HepG2 (cell line): ENCODE results near the gene KLHL33. TPM values are rescaled to one million over a fixed set of nuclear protein-coding genes. Genes with fewer than 3 reads are reported as not detected.
A peak's percentile ranks its signal among the peaks of the same experiment; 100 is the strongest.

ENCODE experiments used
- BATF2 ChIP-seq: sonication (generic); formaldehyde crosslinking; IDR thresholded peaks from 2 replicates; pipeline ENCODE4 v1.8.0; 2022; ENCODE audit warnings: mild to moderate bottlenecking, missing genetic modification reagents, moderate library complexity
- CAMTA2 ChIP-seq: sonication (generic); formaldehyde crosslinking; IDR thresholded peaks from 2 replicates; pipeline ENCODE4 v1.4.0; 2020; ENCODE audit warnings: mild to moderate bottlenecking, missing genetic modification reagents, borderline replicate concordance
- CHD2 ChIP-seq: IDR thresholded peaks from 2 replicates; pipeline ENCODE4 v1.6.1; 2011; ENCODE audit warnings: low read depth, low read length, improper control_type of control experiment
- FOXP1 ChIP-seq, 2 experiments: fragments of 450-650 bp in 1 of 2; IDR thresholded peaks; 2 replicates each; pipeline ENCODE4 v1.6.1; 2017 to 2018; ENCODE audit warnings: antibody characterized with exemption in 1 of 2
- GATAD2A ChIP-seq: IDR thresholded peaks from 2 replicates; pipeline ENCODE4 v1.6.1; 2016
- HMG20A ChIP-seq: IDR thresholded peaks from 2 replicates; pipeline ENCODE4 v1.6.1; 2016; ENCODE audit warnings: borderline replicate concordance
- HNF1A ChIP-seq, 2 experiments: sonication (generic) in 1 of 2; formaldehyde crosslinking in 1 of 2; IDR thresholded peaks; 2 replicates each; pipeline versions ENCODE4 v1.4.0 to v1.6.1; 2016 to 2020; ENCODE audit warnings: borderline replicate concordance in 1 of 2, low read depth in 1 of 2, mild to moderate bottlenecking in 1 of 2, missing genetic modification reagents in 1 of 2
- HOXA9 ChIP-seq: sonication (generic); formaldehyde crosslinking; IDR thresholded peaks from 2 replicates; pipeline ENCODE4 v1.8.1; 2022; ENCODE audit warnings: missing genetic modification reagents, mild to moderate bottlenecking, moderate library complexity, borderline replicate concordance
- KLF9 ChIP-seq: IDR thresholded peaks from 2 replicates; pipeline ENCODE4 v1.6.1; 2016; ENCODE audit warnings: low read depth
- MIER2 ChIP-seq: IDR thresholded peaks from 2 replicates; pipeline ENCODE4 v1.6.1; 2016; ENCODE audit warnings: missing biosample characterization, missing genetic modification reagents
- RXRA ChIP-seq: sonication (generic); formaldehyde crosslinking; IDR thresholded peaks from 2 replicates; pipeline ENCODE4 v1.5.1; 2020; ENCODE audit warnings: missing genetic modification reagents
- SALL2 ChIP-seq: sonication (generic); formaldehyde crosslinking; IDR thresholded peaks from 2 replicates; pipeline ENCODE4 v1.8.1; 2023; ENCODE audit warnings: mild to moderate bottlenecking, missing genetic modification reagents, inconsistent platforms
- SMAD3 ChIP-seq: sonication (generic); formaldehyde crosslinking; IDR thresholded peaks from 2 replicates; pipeline ENCODE4 v1.4.0; 2020; ENCODE audit warnings: missing genetic modification reagents
- SMARCC2 ChIP-seq: fragments of 450-650 bp; IDR thresholded peaks from 2 replicates; pipeline ENCODE4 v1.6.1; 2017; ENCODE audit warnings: antibody characterized with exemption, mild to moderate bottlenecking
- SP4 ChIP-seq: sonication (generic); formaldehyde crosslinking; IDR thresholded peaks from 2 replicates; pipeline ENCODE4 v1.8.1; 2023; ENCODE audit warnings: mild to moderate bottlenecking, missing genetic modification reagents
- TEF ChIP-seq: sonication (generic); formaldehyde crosslinking; IDR thresholded peaks from 2 replicates; pipeline ENCODE4 v1.5.0; 2020; ENCODE audit warnings: missing genetic modification reagents
- TSC22D2 ChIP-seq: sonication (generic); formaldehyde crosslinking; IDR thresholded peaks from 2 replicates; pipeline ENCODE4 v1.5.1; 2020; ENCODE audit warnings: missing genetic modification reagents, mild to moderate bottlenecking, borderline replicate concordance
- ZNF235 ChIP-seq: sonication (generic); formaldehyde crosslinking; IDR thresholded peaks from 2 replicates; pipeline ENCODE4 v1.8.1; 2023; ENCODE audit warnings: mild to moderate bottlenecking, missing genetic modification reagents, borderline replicate concordance
- ZNF251 ChIP-seq: sonication (generic); formaldehyde crosslinking; IDR thresholded peaks from 2 replicates; pipeline ENCODE4 v1.9.0; 2021; ENCODE audit warnings: mild to moderate bottlenecking, missing genetic modification reagents
- ZNF275 ChIP-seq: sonication (generic); formaldehyde crosslinking; IDR thresholded peaks from 2 replicates; pipeline ENCODE4 v1.8.0; 2022; ENCODE audit warnings: missing genetic modification reagents, mild to moderate bottlenecking, inconsistent platforms, borderline replicate concordance
- ZNF350 ChIP-seq: sonication (generic); formaldehyde crosslinking; IDR thresholded peaks from 2 replicates; pipeline ENCODE4 v1.4.0; 2020; ENCODE audit warnings: mild to moderate bottlenecking, low read depth, missing genetic modification reagents, borderline replicate concordance
- ZNF570 ChIP-seq: sonication (generic); formaldehyde crosslinking; IDR thresholded peaks from 2 replicates; pipeline ENCODE4 v1.4.0; 2020; ENCODE audit warnings: mild to moderate bottlenecking, missing genetic modification reagents, borderline replicate concordance
- ZNF572 ChIP-seq: sonication (generic); formaldehyde crosslinking; IDR thresholded peaks from 2 replicates; pipeline ENCODE4 v1.5.1; 2020; ENCODE audit warnings: mild to moderate bottlenecking, missing genetic modification reagents
- ZNF776 ChIP-seq: sonication (generic); formaldehyde crosslinking; IDR thresholded peaks from 2 replicates; pipeline ENCODE4 v1.4.0; 2020; ENCODE audit warnings: mild to moderate bottlenecking, missing genetic modification reagents
- ZSCAN25 ChIP-seq: sonication (generic); formaldehyde crosslinking; IDR thresholded peaks from 2 replicates; pipeline ENCODE4 v1.8.0; 2022; ENCODE audit warnings: mild to moderate bottlenecking, missing genetic modification reagents
- ZSCAN29 ChIP-seq: sonication (generic); formaldehyde crosslinking; conservative IDR thresholded peaks from 2 replicates; pipeline ENCODE4 v1.4.0; 2020; ENCODE audit warnings: mild to moderate bottlenecking, missing genetic modification reagents
- polyA plus RNA-seq, 8 experiments: library from polyadenylated mRNA; depleted of rRNA in 3 of 8; stranded (reverse) in 7 of 8; unstranded in 1 of 8; fragments of >200 nt; fragmentation: Illumina TruSeq in 4 of 8; extraction: Trizol in 4 of 8; gene quantifications; 2 replicates each; pipeline versions ENCODE4 v1.2.1 to v1.2.3, GENCODE V29; 2011 to 2016; ENCODE audit warnings: low read depth in 4 of 8, missing spikeins in 1 of 8, mixed read lengths in 1 of 8; ENCODE audit not compliant: insufficient read depth in 1 of 8
- total RNA-seq, 5 experiments: library from RNA; depleted of rRNA; stranded (reverse); fragments of >200 nt; fragmentation: Illumina TruSeq; extraction: Trizol; gene quantifications; 2 replicates each; pipeline ENCODE4 v1.2.3, GENCODE V29; 2016; ENCODE audit warnings: low read depth in 1 of 5

KLHL33 gene
- total and polyA plus RNA-seq, 2 of the 13 experiments (the other 11 are each of a cell fraction or from before 2014, with no cell fraction given), result not detected

GRCh38 chr14:20418501-20418909 lies 17.5 kb downstream of the KLHL33 start (continued):
- TF ChIP-seq FOXP1 (IDR thresholded peaks at IDR 0.05), result no peak
- no peak for TF ChIP-seq FOXP1 (CRISPR knock-in tag; IDR thresholded peaks at IDR 0.05)
- no peak for TF ChIP-seq ZNF572 (CRISPR knock-in tag)
- no peak for TF ChIP-seq TSC22D2 (CRISPR knock-in tag)
- no peak for TF ChIP-seq ZNF235 (CRISPR knock-in tag)
- no peak for TF ChIP-seq BATF2 (CRISPR knock-in tag)
- TF ChIP-seq GATAD2A (CRISPR knock-in tag), result peak; percentile 75; the same call in 1 of the 2 replicates
- TF ChIP-seq CHD2, result no peak
- 0 out of 2 replicates have a peak, but pooled peaks have one; percentile 36 for TF ChIP-seq HMG20A (CRISPR knock-in tag)
- TF ChIP-seq KLF9, result no peak
- TF ChIP-seq ZNF570 (CRISPR knock-in tag), result no peak
- TF ChIP-seq ZSCAN29 (CRISPR knock-in tag), result no peak
- TF ChIP-seq RXRA (CRISPR knock-in tag), result no peak
- TF ChIP-seq ZNF275, result no peak
- TF ChIP-seq CAMTA2 (CRISPR knock-in tag), result no peak
- no peak for TF ChIP-seq SMARCC2
- no peak for TF ChIP-seq ZNF776 (CRISPR knock-in tag)
- TF ChIP-seq ZNF251 (CRISPR knock-in tag), result no peak
- no peak for TF ChIP-seq MIER2 (CRISPR knock-in tag)
- TF ChIP-seq SP4 (CRISPR knock-in tag), result no peak
- TF ChIP-seq TEF, result no peak
- no peak for TF ChIP-seq ZNF350 (CRISPR knock-in tag)
- no peak for TF ChIP-seq ZSCAN25
- no peak for TF ChIP-seq SALL2 (CRISPR knock-in tag)
- TF ChIP-seq HOXA9 (CRISPR knock-in tag), result no peak
- TF ChIP-seq SMAD3 (CRISPR knock-in tag), result no peak
- peak; percentile 73 for TF ChIP-seq HNF1A (IDR thresholded peaks at IDR 0.05; ENCODE audit: low read depth)
- peak; percentile 77; the same call in 1 of the 2 replicates for TF ChIP-seq HNF1A (CRISPR knock-in tag; IDR thresholded peaks at IDR 0.05; ENCODE audit: borderline replicate concordance)
